GM12878 (cell line): ENCODE measurements around the gene SLC25A17. TPM values are rescaled to one million over a fixed set of nuclear protein-coding genes. Genes with fewer than 3 reads are reported as not detected.

ENCODE experiments used
- ATAC-seq: fragments of 200-7000 bp; cut with Tn5 transposase; 3 replicates; pipeline ENCODE4 v1.9.1; 2020; ENCODE audit warnings: mild to moderate bottlenecking, moderate library complexity
- BruUV-seq: library from RNA; stranded (reverse); fragments of 400-500 nt; replicated peaks from 2 replicates; lab custom pipeline; 2021; lab: Mats Ljungman, UMichigan
- CTCF ChIA-PET: fragments of 300-600 bp; sonication (Branson Sonifier 250); formaldehyde crosslinking; extraction: SDS; loops from one replicate; lab custom pipeline; 2021; ENCODE audit warnings: inconsistent platforms; lab: Yijun Ruan, JAX
- POLR2A ChIA-PET: fragments of 350-600 bp; formaldehyde crosslinking; extraction: SDS; loops from one replicate; lab custom pipeline; 2021; ENCODE audit warnings: inconsistent platforms; lab: Charles Lee
- RAD21 ChIA-PET: fragments of 300-600 bp; sonication (Branson Sonifier 250); formaldehyde crosslinking; loops from one replicate; lab custom pipeline; 2023; ENCODE audit warnings: antibody characterized with exemption; ENCODE audit not compliant: unreplicated experiment; lab: Charles Lee
- SMC1A ChIA-PET: fragments of 300-600 bp; sonication (Branson Sonifier 250); formaldehyde crosslinking; loops from one replicate; lab custom pipeline; 2023; ENCODE audit not compliant: unreplicated experiment, uncharacterized antibody; lab: Charles Lee
- DNase-seq: peaks from one replicate; pipeline ENCODE4 v3.0.0-alpha.2; 2011; ENCODE audit warnings: low read depth, low spot score
- FAIRE-seq: peaks from 3 replicates; lab custom pipeline; 2011; peaks lifted over from hg19 to GRCh38; lab: Jason Lieb, UNC
- H2AFZ ChIP-seq: 2 replicates; pipeline ENCODE4 v1.6.0; 2011; ENCODE audit warnings: low read depth, low read length, control low read depth; ENCODE audit not compliant: control insufficient read depth
- H3K27ac ChIP-seq: 2 replicates; pipeline ENCODE4 v1.5.1; 2011; ENCODE audit warnings: control low read depth; ENCODE audit not compliant: control insufficient read depth, insufficient read depth
- H3K27me3 ChIP-seq, 2 experiments: replicated peaks in 1 of 2; 2 replicates each; pipeline versions ENCODE4 v1.6.0 to v1.6.1; 2011; ENCODE audit warnings: low read length in 1 of 2; ENCODE audit not compliant: control insufficient read depth in 2 of 2, insufficient read depth in 2 of 2
- H3K36me3 ChIP-seq, 2 experiments: 2 replicates each; pipeline ENCODE4 v1.5.1; 2011; ENCODE audit warnings: low read length in 1 of 2; ENCODE audit not compliant: control insufficient read depth in 2 of 2, insufficient read depth in 2 of 2
- H3K4me1 ChIP-seq: 2 replicates; pipeline ENCODE4 v1.6.1; 2011; ENCODE audit warnings: mild to moderate bottlenecking, low read length, moderate library complexity, mixed read lengths; ENCODE audit not compliant: control insufficient read depth, insufficient read depth
- H3K4me2 ChIP-seq: 2 replicates; pipeline ENCODE4 v1.6.0; 2011; ENCODE audit warnings: control low read depth; ENCODE audit not compliant: control insufficient read depth, insufficient read depth
- H3K4me3 ChIP-seq: fragments of 200-600 bp; sonication (generic); 2 replicates; pipeline ENCODE4 v1.5.1; 2016
- H3K79me2 ChIP-seq: 2 replicates; pipeline ENCODE4 v1.6.0; 2011; ENCODE audit warnings: low read length; ENCODE audit not compliant: control insufficient read depth, insufficient read depth
- H3K9ac ChIP-seq: 2 replicates; pipeline ENCODE4 v1.8.0; 2011; ENCODE audit warnings: low read length, control low read depth, mixed read lengths; ENCODE audit not compliant: control insufficient read depth, insufficient read depth
- H3K9me3 ChIP-seq: replicated peaks from 3 replicates; pipeline ENCODE4 v1.5.1; 2011; ENCODE audit warnings: mild to moderate bottlenecking, low read length; ENCODE audit not compliant: control insufficient read depth, insufficient read depth
- H4K20me1 ChIP-seq: 2 replicates; pipeline ENCODE4 v1.6.0; 2011; ENCODE audit not compliant: control insufficient read depth, insufficient read depth
- CBX5 ChIP-seq: sonication (generic); IDR thresholded peaks from 2 replicates; pipeline ENCODE4 v1.6.1; 2016; ENCODE audit warnings: low read depth, moderate library complexity, mild to moderate bottlenecking, inconsistent platforms
- CHD1 ChIP-seq: IDR thresholded peaks from 2 replicates; pipeline ENCODE4 v1.6.1; 2012; ENCODE audit warnings: low read depth, low read length, improper control_type of control experiment
- CHD4 ChIP-seq: fragments of 200-600 bp; sonication (generic); IDR thresholded peaks from 2 replicates; pipeline ENCODE4 v1.6.1; 2016; ENCODE audit warnings: mild to moderate bottlenecking
- EED ChIP-seq: sonication (generic); IDR thresholded peaks from 2 replicates; pipeline ENCODE4 v1.6.1; 2016; ENCODE audit warnings: antibody characterized with exemption, low read depth
- FOXK2 ChIP-seq: fragments of 450-650 bp; IDR thresholded peaks from 2 replicates; pipeline ENCODE4 v1.6.1; 2017; ENCODE audit warnings: mild to moderate bottlenecking, moderate library complexity
- GATAD2B ChIP-seq: fragments of 450-650 bp; conservative IDR thresholded peaks from 2 replicates; pipeline ENCODE4 v1.6.1; 2017; ENCODE audit warnings: low read depth, mild to moderate bottlenecking, moderate library complexity
- PAX8 ChIP-seq: fragments of 450-650 bp; IDR thresholded peaks from 2 replicates; pipeline ENCODE4 v1.6.1; 2017; ENCODE audit warnings: mild to moderate bottlenecking, moderate library complexity
- POLR2AphosphoS5 ChIP-seq: IDR thresholded peaks from 2 replicates; pipeline ENCODE4 v1.6.1; 2011; ENCODE audit warnings: mild to moderate bottlenecking, low read length, inconsistent platforms
- RAD21 ChIP-seq: IDR thresholded peaks from 2 replicates; pipeline ENCODE4 v1.6.1; 2011; ENCODE audit warnings: mild to moderate bottlenecking, low read depth, low read length, moderate library complexity; ENCODE audit not compliant: insufficient read depth
- STAT3 ChIP-seq: IDR thresholded peaks from 2 replicates; pipeline ENCODE4 v1.6.1; 2011; ENCODE audit warnings: low read depth, low read length, improper control_type of control experiment
- ZBTB4 ChIP-seq: fragments of 450-650 bp; formaldehyde crosslinking; IDR thresholded peaks from 2 replicates; pipeline ENCODE4 v1.4.0; 2022; ENCODE audit warnings: mild to moderate bottlenecking, moderate library complexity
- WGBS: methylation state at CpG from one replicate; pipeline ENCODE4 v1.1.6; 2016; ENCODE audit warnings: low lambda C conversion rate; ENCODE audit not compliant: insufficient replicate concordance, insufficient coverage; ENCODE audit errors: missing lambda C conversion rate; 5-methylcytosine and 5-hydroxymethylcytosine counted together
- in situ Hi-C: fragments of 300-500 bp; cut with MboI; formaldehyde crosslinking; loops from 9 replicates; pipeline ENCODE4 v1.14.3; 2018; ENCODE audit warnings: mixed read lengths
- intact Hi-C: fragments of 100-400 bp; cut with micrococcal nuclease; formaldehyde crosslinking; loops from one replicate; pipeline ENCODE4 v1.14.2; 2022; ENCODE audit not compliant: unreplicated experiment
- polyA plus RNA-seq, 11 experiments: library from polyadenylated mRNA; depleted of rRNA in 4 of 11; unstranded in 6 of 11; stranded (reverse) in 5 of 11; fragments of >200 nt; fragmentation: Nextera tagmentation in 4 of 11; fragmentation: Illumina TruSeq in 1 of 11; extraction: Ambion mirVana in 4 of 11; extraction: Trizol in 1 of 11; gene quantifications; 1 replicate in 1 of 11; 2 replicates in 10 of 11; pipeline versions ENCODE4 v1.2.1 to v1.2.3, GENCODE V29; 2011 to 2016; ENCODE audit warnings: inconsistent platforms in 2 of 11, missing spikeins in 2 of 11, low read depth in 1 of 11
- total RNA-seq, 4 experiments: library from RNA; depleted of rRNA in 3 of 4; stranded (reverse); fragments of >200 nt in 3 of 4; fragmentation: Illumina TruSeq in 1 of 4; extraction: Trizol in 1 of 4; gene quantifications; 2 replicates each; pipeline versions ENCODE4 v1.2.1 to v1.2.3, GENCODE V29; 2013 to 2021

The SLC25A17 gene
- total and polyA plus RNA-seq, 10 of the 15 experiments (the other 5 are each of a cell fraction or from before 2014, with no cell fraction given), result 37.5 to 113 (median 62.3) TPM

GRCh38 chr22:40862013-40862412 is 42.9 kb upstream of the SLC25A17 start, which contains the start of gene DNAJB7 (continued):
- TF ChIP-seq POLR2AphosphoS5 (no peak), CHD1 (no peak), EED (no peak), CBX5 (no peak), CHD4 (no peak), FOXK2 (no peak), ZBTB4 (CRISPR knock-in tag) (no peak), PAX8 (no peak), RAD21 (no peak)

DNA sequence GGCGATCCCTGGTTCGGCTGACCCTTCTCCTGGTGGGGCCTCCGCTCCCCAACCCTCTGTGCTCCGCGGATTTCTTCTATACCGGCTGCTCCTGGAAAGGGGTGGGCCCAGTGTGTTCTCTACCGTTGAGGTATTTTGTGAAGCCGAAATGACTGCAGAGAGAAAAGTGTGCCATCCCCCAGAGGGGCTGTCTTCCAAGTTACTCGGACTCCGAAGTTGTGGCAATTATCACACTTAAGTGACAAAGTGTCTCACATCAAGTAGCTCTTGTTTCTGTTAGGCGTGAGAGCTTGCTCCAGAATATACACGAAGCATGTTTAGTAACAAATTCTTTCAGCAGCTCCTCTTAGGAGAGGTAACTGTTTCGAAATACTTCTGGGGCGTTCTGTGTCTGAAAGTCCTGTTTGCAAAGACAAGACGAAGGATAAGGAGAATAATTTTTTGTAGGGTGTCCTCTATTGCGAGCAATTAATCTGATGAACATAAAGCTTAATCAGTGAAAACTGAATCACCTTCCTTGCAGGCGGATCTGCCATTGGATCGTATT is 38.2 kb upstream of the SLC25A17 start:
- BruUV-seq, result TSS peak; percentile 81

More for the DNA sequence above, 38.2 kb upstream of the SLC25A17 start:
- H3K27ac ChIP-seq, result peak overlapping the region; percentile 72
- WGBS, result 3% methylated on average over 18 of the region's 18 CpGs
- no peaks in the 10 kb centered on the region for H3K9me3 ChIP-seq
- ChIA-PET CTCF (interaction anchor here (0.6 to 2.9 kb wide), 10 partner anchors 9 to 323 kb away, joined by 3 to 15 read pairs (median 4); partner anchors contain the start of genes MRTFA and SLC25A17), SMC1A (interaction anchor here (0.8 to 2.3 kb wide), 8 partner anchors 13 to 236 kb away, joined by 3 to 7 read pairs (median 4); no protein-coding TSS in a partner anchor), POLR2A (interaction anchor here (0.5 to 6.2 kb wide), 5 partner anchors 8 to 764 kb away, joined by 3 to 41 read pairs (median 5); partner anchors contain the start of genes DESI1, SLC25A17 and XRCC6), RAD21 (interaction anchor here (0.9 to 1.7 kb wide), 3 partner anchors 39 to 175 kb away, joined by 4 to 7 read pairs (median 6); no protein-coding TSS in a partner anchor)
- intact Hi-C loops, result no loop called here
- peak overlapping the region; percentile 95 for H3K9ac ChIP-seq
- peaks cover 4% of the 10 kb centered on the region for H3K4me1 ChIP-seq
- no peak for FAIRE-seq
- peaks cover 71% of the 10 kb centered on the region for H3K79me2 ChIP-seq
- no peaks in the 10 kb centered on the region for H3K27me3 ChIP-seq
- ATAC-seq, result no peak
- no peaks in the 10 kb centered on the region for H3K36me3 ChIP-seq
- no peak for DNase-seq
- H4K20me1 ChIP-seq, result no peaks in the 10 kb centered on the region
- peak overlapping the region; percentile 80 for H3K4me2 ChIP-seq
- peak overlapping the region; percentile 98 for H3K4me3 ChIP-seq
- in situ Hi-C loops, result no loop called here
- H2AFZ ChIP-seq, result peak overlapping the region; percentile 87
- TF ChIP-seq STAT3 (no peak), GATAD2B (no peak)
